GM13977 (cell line): Measurements from ENCODE around the gene CBLL1.

Experiments
- DNase-seq: peaks from one replicate; pipeline ENCODE4 v3.0.0; 2012; ENCODE audit warnings: low spot score
- CTCF ChIP-seq: IDR thresholded peaks from 2 replicates; pipeline ENCODE4 v1.5.1; 2012; ENCODE audit warnings: mild to moderate bottlenecking, control low read depth; ENCODE audit not compliant: insufficient read depth; ENCODE audit errors: extremely low read depth, missing control alignments
- in situ Hi-C: fragments of 300-500 bp; cut with MboI; formaldehyde crosslinking; loops from one replicate; pipeline ENCODE4 v1.12.0; 2022; ENCODE audit warnings: low sequenced_read_pairs, low pct_unique_long_range_greater_than_20kb, mixed read lengths, inconsistent platforms; ENCODE audit not compliant: unreplicated experiment

Gene CBLL1

GRCh38 chr7:107783648-107784047 lies 39.7 kb downstream of the CBLL1 start:
- no peak for TF ChIP-seq CTCF
- in situ Hi-C loops: no loop called here

GRCh38 chr7:107785170-107785569 lies 41.2 kb downstream of the CBLL1 start:
- TF ChIP-seq CTCF: no peak
- in situ Hi-C loops: no loop called here
- no peak for DNase-seq

More at GRCh38 chr7:107783648-107784047, 39.7 kb downstream of the CBLL1 start:
- DNase-seq: no peak

GRCh38 chr7:107785926-107786325 lies 42.0 kb downstream of the CBLL1 start:
- no peak for TF ChIP-seq CTCF
- DNase-seq: no peak
- in situ Hi-C loops: no loop called here

GRCh38 chr7:107788216-107788615 lies 44.3 kb downstream of the CBLL1 start:
- in situ Hi-C loops: no loop called here
- no peak for TF ChIP-seq CTCF
- no peak for DNase-seq

- no peak for DNase-seq
- in situ Hi-C loops: no loop called here
- no peak for TF ChIP-seq CTCF
These were observed 44.7 kb downstream of the CBLL1 start for GRCh38 chr7:107788662-107789061.

- no peak for TF ChIP-seq CTCF
- in situ Hi-C loops: no loop called here
- no peak for DNase-seq
These were observed 45.7 kb downstream of the CBLL1 start for GRCh38 chr7:107789647-107790046.

GRCh38 chr7:107792364-107792763 lies 48.4 kb downstream of the CBLL1 start:
- in situ Hi-C loops: no loop called here
- TF ChIP-seq CTCF: no peak
- no peak for DNase-seq
